Loucy (cell line): Measurements from ENCODE around the gene PNMA1.

Experiments used
- H2AFZ ChIP-seq: fragments of 200-600 bp; sonication (generic); 2 replicates; pipeline ENCODE4 v1.6.0; 2016; ENCODE audit warnings: antibody characterized with exemption, mild to moderate bottlenecking, low read length, moderate library complexity
- H3F3A ChIP-seq: fragments of 200-600 bp; 2 replicates; pipeline ENCODE4 v1.6.0; 2016; ENCODE audit warnings: antibody characterized with exemption, low read depth, mild to moderate bottlenecking
- H3K27me3 ChIP-seq: fragments of 200-600 bp; sonication (generic); 2 replicates; pipeline ENCODE4 v1.6.1; 2014; ENCODE audit warnings: low read length, mild to moderate bottlenecking; ENCODE audit not compliant: insufficient read depth, poor library complexity, severe bottlenecking
- H3K36me3 ChIP-seq: fragments of 200-600 bp; sonication (generic); 2 replicates; pipeline ENCODE4 v1.6.1; 2016; ENCODE audit warnings: low read length; ENCODE audit not compliant: insufficient read depth
- H3K4me1 ChIP-seq: fragments of 200-600 bp; sonication (generic); 2 replicates; pipeline ENCODE4 v1.5.1; 2014; ENCODE audit warnings: low read length, mild to moderate bottlenecking; ENCODE audit not compliant: insufficient read depth, poor library complexity, severe bottlenecking
- H3K4me2 ChIP-seq: fragments of 200-600 bp; sonication (generic); 2 replicates; pipeline ENCODE4 v1.6.0; 2014; ENCODE audit warnings: antibody characterized with exemption, low read length, low read depth, mild to moderate bottlenecking; ENCODE audit not compliant: poor library complexity, severe bottlenecking
- H3K4me3 ChIP-seq: fragments of 200-600 bp; sonication (generic); 2 replicates; pipeline ENCODE4 v1.5.1; 2014; ENCODE audit warnings: low read length, mild to moderate bottlenecking, mixed read lengths; ENCODE audit not compliant: poor library complexity, severe bottlenecking
- H3K79me2 ChIP-seq: fragments of 200-600 bp; sonication (generic); 2 replicates; pipeline ENCODE4 v1.6.1; 2014; ENCODE audit warnings: low read length; ENCODE audit not compliant: insufficient read depth
- H3K9ac ChIP-seq: fragments of 200-600 bp; sonication (generic); 2 replicates; pipeline ENCODE4 v1.6.0; 2014; ENCODE audit warnings: mild to moderate bottlenecking, low read depth, low read length, moderate library complexity; ENCODE audit not compliant: poor library complexity, severe bottlenecking
- H3K9me2 ChIP-seq: fragments of 200-600 bp; sonication (generic); replicated peaks from 2 replicates; pipeline ENCODE4 v1.6.1; 2016; ENCODE audit warnings: low read depth, low read length, mixed read lengths
- H3K9me3 ChIP-seq: fragments of 200-600 bp; sonication (generic); 2 replicates; pipeline ENCODE4 v1.6.1; 2014; ENCODE audit warnings: mild to moderate bottlenecking, antibody characterized with exemption, low read length, low read depth; ENCODE audit not compliant: insufficient read depth
- H4K20me1 ChIP-seq: fragments of 200-600 bp; sonication (generic); 2 replicates; pipeline ENCODE4 v1.6.0; 2014; ENCODE audit warnings: antibody characterized with exemption, low read length, mild to moderate bottlenecking; ENCODE audit not compliant: insufficient read depth, poor library complexity, severe bottlenecking
- CTCF ChIP-seq: fragments of 200-600 bp; sonication (generic); conservative IDR thresholded peaks from 2 replicates; pipeline ENCODE4 v1.5.1; 2014; ENCODE audit warnings: mild to moderate bottlenecking, antibody characterized with exemption, low read length
- EZH2phosphoT487 ChIP-seq: fragments of 200-600 bp; IDR thresholded peaks from 2 replicates; pipeline ENCODE4 v1.6.1; 2018; ENCODE audit warnings: antibody characterized with exemption, mild to moderate bottlenecking, moderate library complexity, borderline replicate concordance

PNMA1 gene

GRCh38 chr14:73696466-73697400, 17.5 kb downstream of the PNMA1 start:
- Histone ChIP-seq H3K27me3 (no peaks in the 10 kb centered on the region), H3K9me3 (no peaks in the 10 kb centered on the region), H3K9me2 (no peaks in the 10 kb centered on the region), H2AFZ (no peak overlapping the region), H3K79me2 (no peaks in the 10 kb centered on the region), H3K4me2 (no peak overlapping the region), H3K9ac (no peak overlapping the region), H3K4me1 (no peaks in the 10 kb centered on the region), H4K20me1 (no peaks in the 10 kb centered on the region), H3K4me3 (no peak overlapping the region), H3K36me3 (no peaks in the 10 kb centered on the region), H3F3A (no peaks in the 10 kb centered on the region)
- TF ChIP-seq EZH2phosphoT487, result no peak
- TF ChIP-seq CTCF, result no peak

GRCh38 chr14:73695997-73696396, 18.2 kb downstream of the PNMA1 start:
- H2AFZ ChIP-seq, result no peak overlapping the region
- H3K79me2 ChIP-seq, result no peaks in the 10 kb centered on the region
- no peaks in the 10 kb centered on the region for H3F3A ChIP-seq
- H4K20me1 ChIP-seq, result no peaks in the 10 kb centered on the region
- H3K4me1 ChIP-seq, result no peaks in the 10 kb centered on the region
- TF ChIP-seq EZH2phosphoT487, result no peak
- TF ChIP-seq CTCF, result no peak
- H3K27me3 ChIP-seq, result no peaks in the 10 kb centered on the region
- H3K9ac ChIP-seq, result no peak overlapping the region
- no peaks in the 10 kb centered on the region for H3K9me3 ChIP-seq
- H3K9me2 ChIP-seq, result no peaks in the 10 kb centered on the region
- no peaks in the 10 kb centered on the region for H3K36me3 ChIP-seq
- H3K4me2 ChIP-seq, result no peak overlapping the region
- no peak overlapping the region for H3K4me3 ChIP-seq

- Histone ChIP-seq H2AFZ (no peak overlapping the region), H3K79me2 (no peaks in the 10 kb centered on the region), H3K36me3 (no peaks in the 10 kb centered on the region), H3K4me3 (no peak overlapping the region), H3K27me3 (no peaks in the 10 kb centered on the region), H3K4me1 (no peaks in the 10 kb centered on the region), H3K9me3 (no peaks in the 10 kb centered on the region), H3K4me2 (no peak overlapping the region), H3F3A (no peaks in the 10 kb centered on the region), H4K20me1 (no peaks in the 10 kb centered on the region), H3K9ac (no peak overlapping the region), H3K9me2 (no peaks in the 10 kb centered on the region)
- TF ChIP-seq EZH2phosphoT487, result no peak
- no peak for TF ChIP-seq CTCF
Observed at GRCh38 chr14:73695082-73695481, 19.1 kb downstream of the PNMA1 start.
